GM18508 (cell line): ENCODE results near the gene CYSTM1.

ENCODE experiments used
- ATAC-seq: cut with Tn5 transposase; IDR thresholded peaks from one replicate; pipeline ENCODE4 v1.9.1; 2021; ENCODE audit warnings: moderate number of reproducible peaks; ENCODE audit not compliant: insufficient read depth, unreplicated experiment

Gene CYSTM1

DNA sequence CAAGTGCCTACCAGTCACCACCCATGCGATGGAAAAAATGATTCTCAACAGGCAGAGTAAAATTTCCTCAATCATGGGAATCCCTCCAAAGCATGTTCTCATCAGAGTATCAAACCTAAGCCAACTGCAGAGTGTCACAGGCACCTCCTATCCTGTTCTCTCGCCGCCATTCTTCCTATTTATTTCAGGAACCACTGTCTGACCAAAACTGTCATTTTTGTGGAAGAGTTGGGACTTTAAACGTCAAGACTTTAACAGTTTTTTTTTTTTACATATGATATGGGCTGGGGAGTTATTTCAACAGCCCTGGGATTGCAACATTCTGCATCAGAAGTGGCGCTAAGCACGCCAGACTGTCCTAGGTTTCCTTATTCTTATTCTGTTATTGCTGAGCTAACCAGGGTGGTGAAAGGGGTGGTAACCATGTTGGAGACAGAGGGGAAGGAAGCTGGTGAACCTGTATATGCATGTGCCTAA, 98.5 kb downstream of the CYSTM1 start:
- ATAC-seq = no peak

DNA sequence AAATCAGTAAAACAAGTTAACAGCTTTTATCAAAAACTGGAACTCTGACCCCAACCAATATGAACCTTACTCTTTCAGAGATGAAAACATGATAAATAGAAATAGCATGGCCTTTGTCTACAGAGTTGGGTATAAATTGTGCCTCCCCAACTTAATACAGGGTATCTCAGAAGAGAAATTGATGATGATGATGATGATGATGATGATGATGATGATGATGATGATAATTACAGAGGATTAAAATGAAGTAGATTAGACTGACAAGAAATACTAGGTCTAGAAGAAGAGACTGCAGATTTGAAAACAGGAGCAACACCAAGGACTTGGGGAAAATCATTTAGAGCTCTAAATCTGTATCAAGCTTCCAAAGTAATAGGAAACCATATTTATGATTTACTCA, 100.8 kb downstream of the CYSTM1 start:
- ATAC-seq = no peak

DNA sequence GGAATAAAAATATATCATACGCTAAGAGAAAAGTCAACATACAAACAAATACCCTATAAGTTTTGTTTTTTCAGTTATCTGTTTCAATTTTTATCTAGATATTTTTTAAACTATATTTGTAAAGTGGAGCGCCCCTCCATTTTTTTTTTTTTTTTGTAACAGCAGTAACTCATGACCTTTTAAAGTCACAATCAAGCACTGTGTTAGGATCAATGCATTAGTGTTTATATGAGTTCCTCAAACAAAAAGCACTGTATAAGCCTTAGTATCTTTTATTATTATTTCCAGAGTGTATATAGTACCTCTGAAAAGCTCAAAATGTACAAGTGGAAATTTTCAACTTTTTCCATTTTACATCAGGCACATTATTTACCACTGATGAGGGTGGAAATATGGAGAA, 107.3 kb downstream of the CYSTM1 start:
- no peak for ATAC-seq

DNA sequence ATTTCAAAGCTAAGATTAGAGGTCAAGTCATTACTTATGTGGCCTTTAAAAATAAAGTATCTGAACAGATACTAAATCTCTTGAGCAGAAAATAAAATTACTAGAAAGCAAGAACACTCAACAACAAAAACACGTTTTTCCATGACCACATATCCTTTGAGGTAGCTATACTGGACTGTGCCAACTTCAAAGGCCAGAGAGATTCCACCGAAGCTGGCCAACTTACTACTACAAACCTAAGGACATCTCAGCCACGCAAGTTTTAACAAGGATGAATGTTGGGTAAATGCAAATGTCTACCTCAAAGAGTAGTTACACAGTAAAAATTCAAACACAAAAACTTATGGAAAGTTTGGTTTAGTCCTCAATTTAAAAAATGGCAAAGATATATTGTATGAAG, 109.0 kb downstream of the CYSTM1 start:
- ATAC-seq = no peak

GRCh38 chr5:140286424-140286823, 111.4 kb downstream of the CYSTM1 start:
- no peak for ATAC-seq

DNA sequence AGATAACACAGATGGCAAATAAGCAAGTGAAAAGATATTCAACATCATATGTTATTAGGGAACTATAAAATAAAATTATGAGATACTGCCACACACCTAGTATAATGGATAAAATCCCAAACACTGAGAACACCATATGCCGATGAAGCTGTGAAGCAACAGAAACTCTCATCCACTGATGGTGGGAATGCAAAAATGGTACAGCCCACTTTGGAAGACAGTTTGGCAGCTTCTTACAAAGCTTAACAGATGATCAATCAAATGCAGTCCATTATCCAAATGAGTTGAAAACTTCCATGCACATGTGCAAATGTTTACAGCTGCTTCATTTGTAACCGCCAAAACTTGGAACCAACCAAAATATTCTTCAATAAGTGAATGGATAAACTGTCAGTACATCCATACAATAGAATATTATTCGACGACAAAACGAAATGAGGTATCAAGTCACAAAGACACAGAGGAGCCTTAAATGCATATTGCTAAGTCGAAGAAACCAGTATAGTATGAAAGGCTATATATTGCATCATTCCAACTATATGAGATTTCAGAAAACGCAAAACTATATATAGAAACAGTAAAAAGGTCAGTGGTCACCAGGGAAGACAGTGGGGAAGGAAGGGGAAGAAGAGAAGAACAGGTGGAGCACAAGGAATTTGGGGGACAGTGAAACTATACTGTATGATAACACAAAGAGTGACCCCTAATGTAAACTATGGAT, 113.0 kb downstream of the CYSTM1 start:
- ATAC-seq = no peak

- no peak for ATAC-seq
Observed at GRCh38 chr5:140292212-140293036, 117.4 kb downstream of the CYSTM1 start.
